Activated naive CD8-positive, alpha-beta T cell treated with anti-CD3 and anti-CD28 coated beads, Interleukin-2, amount 50 U/mL, for 16 hours (primary cell): ENCODE measurements around the gene PLCL2.
A peak's percentile ranks its signal among the peaks of the same experiment; 100 is the strongest.

Experiments
- DNase-seq: peaks from one replicate; pipeline ENCODE4 v3.0.0-alpha.2; 2020; ENCODE audit warnings: low read depth, low spot score

PLCL2 gene

DNA sequence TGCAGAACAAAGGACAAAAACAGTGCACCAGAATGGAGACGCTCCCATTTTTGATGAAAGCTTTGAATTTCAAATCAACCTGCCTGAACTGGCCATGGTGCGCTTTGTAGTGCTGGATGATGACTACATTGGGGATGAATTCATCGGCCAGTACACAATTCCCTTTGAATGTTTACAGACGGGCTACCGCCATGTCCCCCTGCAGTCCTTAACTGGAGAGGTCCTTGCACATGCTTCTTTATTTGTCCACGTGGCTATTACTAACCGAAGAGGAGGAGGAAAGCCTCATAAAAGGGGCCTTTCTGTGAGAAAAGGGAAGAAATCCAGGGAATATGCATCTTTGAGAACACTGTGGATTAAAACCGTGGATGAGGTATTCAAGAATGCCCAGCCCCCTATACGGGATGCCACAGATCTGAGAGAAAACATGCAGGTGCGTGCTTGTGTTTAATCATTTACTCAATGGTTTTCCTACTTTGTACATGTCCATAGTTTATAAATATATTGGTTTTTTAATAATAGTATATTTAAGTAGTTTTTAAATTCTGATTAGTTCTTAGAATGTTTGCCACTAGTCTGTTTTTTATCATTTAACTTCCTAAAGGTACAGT is 127.1 kb downstream of the PLCL2 start:
- DNase-seq, result no peak

DNA sequence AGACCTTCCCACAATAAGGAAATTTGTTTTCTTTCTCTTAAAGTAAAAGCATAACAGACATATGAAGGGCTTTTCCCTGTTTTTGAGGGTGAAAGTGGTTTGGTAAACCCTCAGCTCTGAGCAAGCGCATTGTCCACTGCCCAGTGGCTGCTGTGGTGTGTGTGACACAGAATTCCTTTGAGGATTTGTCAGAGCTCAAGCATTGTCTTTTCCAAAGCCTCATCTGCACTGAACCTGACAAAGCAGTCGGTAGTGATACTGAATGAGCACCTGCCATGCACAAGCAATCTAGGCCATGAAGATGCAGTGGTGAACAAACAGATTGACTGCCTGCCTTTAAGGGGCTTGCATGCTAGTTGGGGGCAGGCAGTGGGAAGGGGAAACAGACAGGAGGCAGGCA is 128.3 kb downstream of the PLCL2 start:
- no peak for DNase-seq

- no peak for DNase-seq
Measured at GRCh38 chr3:17013571-17013970, 128.8 kb downstream of the PLCL2 start.

DNA sequence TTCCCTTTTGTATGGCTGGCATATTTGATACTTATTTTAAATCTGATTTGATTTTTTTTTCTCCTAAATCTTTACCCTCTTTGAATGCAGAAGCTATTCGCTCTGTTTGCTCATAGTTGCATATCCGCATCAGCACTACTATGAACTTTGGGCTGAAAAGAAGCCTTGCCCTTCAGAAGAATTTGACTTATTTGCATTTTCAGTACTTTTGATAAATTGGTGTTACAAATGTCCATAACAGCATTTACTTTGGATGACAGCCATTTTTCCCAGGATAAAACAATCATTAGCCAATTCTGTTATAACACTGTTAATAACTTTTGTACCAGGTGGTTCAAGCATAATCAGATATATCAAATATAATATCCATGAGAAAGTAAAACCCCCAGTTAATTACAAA is 129.5 kb downstream of the PLCL2 start:
- no peak for DNase-seq

GRCh38 chr3:17014709-17015108 is 130.0 kb downstream of the PLCL2 start:
- no peak for DNase-seq

DNA sequence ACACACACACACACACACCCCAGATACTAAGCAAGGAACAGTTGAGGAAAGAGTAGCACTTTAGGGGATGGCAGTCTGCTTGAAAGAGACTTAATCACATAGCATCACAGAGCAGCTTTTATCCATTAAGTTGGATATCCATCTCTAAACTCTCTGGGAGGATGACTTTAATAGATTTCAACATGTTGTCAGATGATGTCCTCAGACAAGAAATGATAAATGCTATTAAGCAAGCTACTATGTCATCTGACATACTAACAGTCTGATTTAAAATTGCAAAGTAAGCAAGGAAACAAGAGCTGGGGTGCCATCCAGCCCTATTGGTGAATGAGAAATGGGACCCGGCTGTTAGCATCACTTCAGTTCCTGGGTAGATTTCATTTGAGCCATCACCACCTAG is 136.9 kb downstream of the PLCL2 start:
- no peak for DNase-seq

DNA sequence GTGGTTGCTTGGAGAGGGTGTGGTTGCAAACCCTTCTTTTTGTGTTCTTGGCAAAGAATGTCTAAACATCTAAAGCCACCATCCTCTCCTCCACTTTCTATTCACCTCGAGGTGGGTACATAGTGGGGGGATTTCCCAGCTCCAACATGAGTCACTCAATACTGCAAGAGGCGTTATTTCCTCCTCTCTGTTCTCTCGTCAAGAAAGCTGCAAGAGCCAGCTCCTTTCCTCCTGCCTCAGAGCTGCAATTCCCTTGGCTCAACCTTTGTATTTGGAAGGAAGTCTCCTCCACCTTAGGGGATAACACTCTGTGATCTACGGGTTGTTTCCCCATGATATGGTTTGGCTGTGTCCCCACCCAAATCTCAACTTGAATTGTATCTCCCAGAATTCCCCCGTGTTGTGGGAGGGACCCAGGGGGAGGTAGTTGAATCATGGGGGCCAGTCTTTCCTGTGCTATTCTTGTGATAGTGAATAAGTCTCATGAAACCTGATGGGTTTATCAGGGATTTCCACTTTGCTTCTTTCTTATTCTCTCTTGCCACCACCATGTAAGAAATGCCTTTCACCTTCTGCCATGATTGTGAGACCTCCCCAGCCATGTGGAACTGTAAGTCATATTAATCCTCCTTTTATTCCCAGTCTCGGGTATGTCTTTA is 138.4 kb downstream of the PLCL2 start:
- DNase-seq, result peak; percentile 17

GRCh38 chr3:17025594-17026139 is 140.9 kb downstream of the PLCL2 start:
- DNase-seq, result peak; percentile 41

- DNase-seq, result no peak
Measured at GRCh38 chr3:17027318-17027717, 142.6 kb downstream of the PLCL2 start.

GRCh38 chr3:17028363-17028762 is 143.6 kb downstream of the PLCL2 start:
- no peak for DNase-seq

- DNase-seq, result no peak
Measured at GRCh38 chr3:17030438-17030837, 145.7 kb downstream of the PLCL2 start.

- DNase-seq, result no peak
Measured at GRCh38 chr3:17030956-17031652, 146.3 kb downstream of the PLCL2 start.

DNA sequence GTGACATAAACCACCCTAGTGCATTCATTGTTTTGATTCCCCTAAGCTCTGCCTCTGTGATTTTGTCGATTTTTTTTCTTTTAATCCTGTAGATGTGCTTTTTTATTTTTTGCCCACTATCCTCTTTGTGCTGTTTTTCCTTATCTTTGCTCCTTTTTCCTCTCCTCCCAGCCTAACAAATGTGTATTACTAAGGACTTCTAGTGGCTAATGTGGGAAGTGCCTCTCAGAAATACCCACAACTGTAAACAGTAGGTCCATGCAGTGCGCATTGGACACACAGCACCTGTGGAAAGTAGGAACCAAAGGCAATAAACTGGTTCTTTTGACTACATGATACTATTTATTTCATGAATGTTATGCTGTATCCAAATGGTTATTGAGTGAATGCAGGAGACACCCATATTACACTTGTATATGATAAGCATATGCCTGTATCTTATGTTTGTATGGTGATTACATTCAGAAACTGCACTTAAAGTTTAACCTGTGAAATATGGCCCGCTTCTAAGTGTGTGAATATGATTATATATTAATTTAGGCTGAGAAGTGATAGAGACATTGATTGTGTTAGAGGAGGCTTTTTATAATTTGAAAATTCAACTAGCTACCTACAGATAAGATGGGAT is 147.8 kb downstream of the PLCL2 start:
- no peak for DNase-seq

GRCh38 chr3:17033516-17034168 is 148.9 kb downstream of the PLCL2 start:
- no peak for DNase-seq

- no peak for DNase-seq
Measured at GRCh38 chr3:17035033-17035432, 150.3 kb downstream of the PLCL2 start.

DNA sequence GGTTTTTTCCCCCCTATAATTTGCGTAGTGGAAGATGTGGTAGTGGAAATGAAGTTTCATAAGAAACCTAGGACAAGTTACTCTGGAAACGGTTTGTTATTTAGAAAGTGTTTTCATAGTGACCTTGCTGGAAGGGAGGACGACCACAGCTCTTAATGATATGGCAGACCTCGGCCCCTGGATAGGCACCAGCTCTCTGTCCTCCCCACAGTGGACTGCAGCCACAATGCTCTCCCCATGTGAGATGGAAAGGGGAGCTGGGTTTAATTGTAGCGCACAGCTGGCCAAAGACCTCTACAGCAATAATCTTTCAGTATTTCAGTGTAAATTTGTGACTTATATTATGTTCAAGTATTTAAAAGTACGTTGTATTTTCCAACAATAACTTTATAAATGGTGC is 151.2 kb downstream of the PLCL2 start:
- DNase-seq, result no peak

DNA sequence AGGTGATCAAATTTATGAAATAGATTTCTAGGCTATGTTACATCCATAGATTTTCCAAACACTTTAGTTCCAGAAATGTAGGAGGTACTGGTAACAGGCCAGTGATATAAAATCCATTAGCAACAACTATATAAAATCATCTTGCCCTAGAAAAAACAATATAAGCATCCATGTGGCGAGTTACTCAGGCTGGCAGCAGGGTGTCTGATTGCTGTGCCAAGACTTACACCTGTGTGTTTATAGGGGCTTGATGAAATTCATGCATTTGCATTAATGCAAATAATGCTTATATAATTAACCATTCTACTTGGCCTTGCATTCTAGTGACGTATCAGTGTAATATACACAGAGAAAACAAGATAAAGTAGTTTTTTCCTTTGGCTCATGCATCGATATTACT is 153.4 kb downstream of the PLCL2 start:
- no peak for DNase-seq

- DNase-seq, result no peak
Measured at GRCh38 chr3:17038900-17039553, 154.3 kb downstream of the PLCL2 start.

DNA sequence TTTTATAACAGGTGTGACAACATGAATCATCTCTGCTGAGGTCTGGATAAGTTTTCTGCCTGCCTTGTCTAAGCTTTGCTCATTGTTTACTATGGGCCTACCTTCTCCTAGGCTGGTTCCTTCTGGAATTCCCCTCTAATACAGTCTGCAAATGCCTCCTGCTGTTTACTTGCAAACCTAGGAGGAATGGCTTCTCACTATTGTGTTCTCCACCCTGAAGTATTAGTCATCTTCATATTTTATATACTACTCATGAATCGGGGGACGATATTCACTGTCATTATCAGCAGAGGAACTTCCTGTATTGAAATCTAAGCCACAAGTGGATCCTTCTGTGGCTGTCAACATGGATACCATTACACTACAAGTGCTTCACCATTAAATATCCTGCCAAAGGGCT is 154.8 kb downstream of the PLCL2 start:
- no peak for DNase-seq

DNA sequence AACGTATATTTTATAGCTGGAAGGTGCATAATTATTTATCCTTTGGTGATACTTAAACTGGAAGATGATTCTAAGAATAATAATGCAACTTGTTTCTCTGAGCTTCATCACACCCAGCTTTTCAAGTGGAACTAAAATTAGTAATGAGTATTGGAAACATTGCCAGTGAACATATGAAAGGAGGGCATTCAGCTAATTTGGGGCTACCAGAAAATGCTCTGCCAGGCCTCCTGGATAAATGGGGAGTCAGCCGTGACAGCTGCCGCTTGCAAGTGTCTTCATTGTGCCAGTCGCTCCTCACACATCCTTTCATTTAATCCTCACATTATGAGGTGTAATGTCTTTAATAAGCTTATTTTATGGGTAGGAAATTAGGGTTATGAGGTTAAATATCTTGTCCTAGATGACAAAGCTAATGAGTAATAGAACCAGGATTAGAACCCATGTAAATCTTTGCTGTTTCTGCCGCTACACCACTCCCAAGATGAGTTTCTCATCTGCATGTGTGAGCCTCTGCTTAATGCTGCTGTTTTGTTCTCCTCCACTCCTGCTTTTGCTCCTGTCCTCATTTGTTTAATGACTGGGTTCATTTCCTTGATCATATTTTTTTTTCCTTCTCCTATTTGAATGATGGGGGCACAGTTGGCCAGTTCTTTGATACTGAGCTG is 155.7 kb downstream of the PLCL2 start:
- no peak for DNase-seq

DNA sequence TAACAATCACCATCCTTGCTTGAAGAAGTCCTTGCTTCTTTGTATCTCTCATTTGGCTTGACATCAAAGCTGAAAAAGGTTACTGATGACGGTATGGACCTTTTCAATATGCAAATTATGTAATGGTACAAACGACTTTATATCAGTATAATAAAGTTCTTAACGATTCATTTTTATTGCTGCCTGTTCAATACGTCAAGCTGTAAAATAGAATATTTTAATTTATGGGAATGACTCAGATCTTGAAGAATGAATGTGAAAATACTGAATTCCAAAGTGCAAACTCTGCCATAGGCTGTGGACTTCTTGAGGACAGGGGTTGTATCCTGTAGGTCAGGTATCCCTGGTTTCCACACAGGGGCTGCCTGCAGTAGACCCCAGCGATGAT is 156.2 kb downstream of the PLCL2 start:
- no peak for DNase-seq
